Muscle of leg (tissue), 11 donors: Measurements from ENCODE around the gene PFKFB4. TPM values are rescaled to one million over a fixed set of nuclear protein-coding genes. Genes with fewer than 3 reads are reported as not detected.

Source experiments
- DNase-seq: peaks from one replicate; pipeline ENCODE4 v3.0.0; 2013
- H3K27ac ChIP-seq: one replicate; pipeline ENCODE4 v1.5.1; 2013; ENCODE audit warnings: mild to moderate bottlenecking, low read length, control low read depth
- H3K27me3 ChIP-seq: one replicate; pipeline ENCODE4 v1.6.1; 2013; ENCODE audit warnings: low read length; ENCODE audit not compliant: control insufficient read depth, insufficient read depth
- H3K36me3 ChIP-seq: one replicate; pipeline ENCODE4 v1.6.1; 2013; ENCODE audit warnings: low read length; ENCODE audit not compliant: control insufficient read depth, insufficient read depth
- H3K4me1 ChIP-seq: one replicate; pipeline ENCODE4 v1.6.1; 2013; ENCODE audit warnings: low read length; ENCODE audit not compliant: control insufficient read depth, insufficient read depth
- H3K4me3 ChIP-seq: one replicate; pipeline ENCODE4 v1.5.1; 2013; ENCODE audit warnings: low read length, control low read depth
- H3K9me3 ChIP-seq: replicated peaks from 2 replicates; pipeline ENCODE4 v1.6.1; 2013; ENCODE audit warnings: low read depth, low read length; ENCODE audit not compliant: control insufficient read depth
- WGBS: methylation state at CpG from one replicate; pipeline ENCODE4 v1.1.5; 2013; ENCODE audit warnings: missing lambda C conversion rate; ENCODE audit not compliant: insufficient coverage; 5-methylcytosine and 5-hydroxymethylcytosine counted together
- polyA plus RNA-seq, 8 donors: library from polyadenylated mRNA; unstranded; fragments of 120-200 nt; gene quantifications; one replicate each; pipeline versions ENCODE4 v1.2.1 to v1.2.3, GENCODE V29; 2013; ENCODE audit warnings: inconsistent platforms in 1 of 8, low replicate concordance in 1 of 8; ENCODE audit not compliant: insufficient read length in 8 of 8, insufficient read depth in 1 of 8
- total RNA-seq: library from RNA; stranded (reverse); fragments of 120-200 nt; gene quantifications from one replicate; pipeline ENCODE4 v1.2.4, GENCODE V29; 2013

Gene PFKFB4
- total and polyA plus RNA-seq, 9 donors, result 3.7 to 5.9 (median 4.8) TPM

- Histone ChIP-seq H3K4me3 (no peak overlapping the region), H3K36me3 (no peaks in the 10 kb centered on the region), H3K4me1 (no peaks in the 10 kb centered on the region), H3K27ac (no peak overlapping the region), H3K27me3 (peaks cover 8% of the 10 kb centered on the region), H3K9me3 (no peaks in the 10 kb centered on the region)
- no peak for DNase-seq
- WGBS, result 79% methylated on average over 2 of the region's 8 CpGs
These were observed 28.8 kb upstream of the PFKFB4 start for GRCh38 chr3:48585411-48585810.

GRCh38 chr3:48584836-48585235, 28.2 kb upstream of the PFKFB4 start:
- Histone ChIP-seq H3K4me3 (no peak overlapping the region), H3K27ac (no peak overlapping the region), H3K36me3 (no peaks in the 10 kb centered on the region), H3K4me1 (no peaks in the 10 kb centered on the region), H3K9me3 (no peaks in the 10 kb centered on the region), H3K27me3 (peaks cover 5% of the 10 kb centered on the region)
- 55% methylated on average over 2 of the region's 9 CpGs for WGBS
- DNase-seq, result no peak

- Histone ChIP-seq H3K27ac (no peak overlapping the region), H3K27me3 (no peaks in the 10 kb centered on the region), H3K4me3 (no peak overlapping the region), H3K4me1 (no peaks in the 10 kb centered on the region), H3K36me3 (no peaks in the 10 kb centered on the region), H3K9me3 (no peaks in the 10 kb centered on the region)
- WGBS, result 89% methylated on average over 11 of the region's 14 CpGs
- DNase-seq, result no peak
These were observed 25.2 kb upstream of the PFKFB4 start for GRCh38 chr3:48581621-48582481.

- Histone ChIP-seq H3K27ac (no peak overlapping the region), H3K9me3 (no peaks in the 10 kb centered on the region), H3K36me3 (no peaks in the 10 kb centered on the region), H3K4me3 (no peak overlapping the region), H3K4me1 (no peaks in the 10 kb centered on the region), H3K27me3 (no peaks in the 10 kb centered on the region)
- DNase-seq, result no peak
- WGBS, result 72% methylated on average over 4 of the region's 4 CpGs
These were observed 20.0 kb upstream of the PFKFB4 start for GRCh38 chr3:48576647-48577046.

GRCh38 chr3:48575366-48575765, 18.8 kb upstream of the PFKFB4 start:
- Histone ChIP-seq H3K27me3 (no peaks in the 10 kb centered on the region), H3K36me3 (no peaks in the 10 kb centered on the region), H3K4me1 (no peaks in the 10 kb centered on the region), H3K9me3 (no peaks in the 10 kb centered on the region), H3K4me3 (no peak overlapping the region), H3K27ac (no peak overlapping the region)
- no peak for DNase-seq
- 83% methylated on average over 7 of the region's 17 CpGs for WGBS

- H3K4me3 ChIP-seq, result no peak overlapping the region
- H3K27ac ChIP-seq, result no peak overlapping the region
- no peaks in the 10 kb centered on the region for H3K27me3 ChIP-seq
- H3K36me3 ChIP-seq, result no peaks in the 10 kb centered on the region
- DNase-seq, result no peak
- 90% methylated on average over 9 of the region's 10 CpGs for WGBS
- no peaks in the 10 kb centered on the region for H3K4me1 ChIP-seq
- H3K9me3 ChIP-seq, result no peaks in the 10 kb centered on the region
These were observed 17.5 kb upstream of the PFKFB4 start for GRCh38 chr3:48573973-48574585.

- H3K27me3 ChIP-seq, result no peaks in the 10 kb centered on the region
- no peaks in the 10 kb centered on the region for H3K36me3 ChIP-seq
- WGBS, result 89% methylated on average over 3 of the region's 7 CpGs
- no peaks in the 10 kb centered on the region for H3K4me1 ChIP-seq
- no peaks in the 10 kb centered on the region for H3K9me3 ChIP-seq
- H3K27ac ChIP-seq, result no peak overlapping the region
- H3K4me3 ChIP-seq, result no peak overlapping the region
- no peak for DNase-seq
These were observed 15.9 kb upstream of the PFKFB4 start for GRCh38 chr3:48572517-48572916.

GRCh38 chr3:48571938-48572337, 15.3 kb upstream of the PFKFB4 start:
- no peaks in the 10 kb centered on the region for H3K4me1 ChIP-seq
- 75% methylated on average over 5 of the region's 12 CpGs for WGBS
- H3K27ac ChIP-seq, result no peak overlapping the region
- no peak for DNase-seq
- H3K27me3 ChIP-seq, result no peaks in the 10 kb centered on the region
- H3K36me3 ChIP-seq, result no peaks in the 10 kb centered on the region
- no peak overlapping the region for H3K4me3 ChIP-seq
- no peaks in the 10 kb centered on the region for H3K9me3 ChIP-seq

GRCh38 chr3:48569808-48570450, 13.3 kb upstream of the PFKFB4 start:
- H3K27ac ChIP-seq, result no peak overlapping the region
- no peaks in the 10 kb centered on the region for H3K27me3 ChIP-seq
- H3K36me3 ChIP-seq, result no peaks in the 10 kb centered on the region
- no peak for DNase-seq
- H3K4me1 ChIP-seq, result peaks cover 13% of the 10 kb centered on the region
- no peaks in the 10 kb centered on the region for H3K9me3 ChIP-seq
- 80% methylated on average over 15 of the region's 18 CpGs for WGBS
- no peak overlapping the region for H3K4me3 ChIP-seq

- Histone ChIP-seq H3K27ac (no peak overlapping the region), H3K4me1 (peaks cover 13% of the 10 kb centered on the region), H3K36me3 (no peaks in the 10 kb centered on the region), H3K9me3 (no peaks in the 10 kb centered on the region), H3K27me3 (no peaks in the 10 kb centered on the region), H3K4me3 (no peak overlapping the region)
- WGBS, result 90% methylated on average over 4 of the region's 10 CpGs
- no peak for DNase-seq
These were observed 12.8 kb upstream of the PFKFB4 start for GRCh38 chr3:48569400-48569799.
